GM19240 (cell line): Measurements from ENCODE around the gene SCARB2.

ENCODE experiments used
- DNase-seq: peaks from one replicate; pipeline ENCODE4 v3.0.0; 2011; ENCODE audit warnings: low spot score; ENCODE audit not compliant: insufficient read length

Gene SCARB2

GRCh38 chr4:76153356-76153755 is 60.3 kb downstream of the SCARB2 start:
- no peak for DNase-seq

- DNase-seq, result peak; percentile 86
Measured at GRCh38 chr4:76148142-76148865, 65.3 kb downstream of the SCARB2 start, which contains the start of gene NUP54. NUP54 (minus strand) TSS chr4:76148397; CDS start chr4:76148374, 23 bp downstream.

DNA sequence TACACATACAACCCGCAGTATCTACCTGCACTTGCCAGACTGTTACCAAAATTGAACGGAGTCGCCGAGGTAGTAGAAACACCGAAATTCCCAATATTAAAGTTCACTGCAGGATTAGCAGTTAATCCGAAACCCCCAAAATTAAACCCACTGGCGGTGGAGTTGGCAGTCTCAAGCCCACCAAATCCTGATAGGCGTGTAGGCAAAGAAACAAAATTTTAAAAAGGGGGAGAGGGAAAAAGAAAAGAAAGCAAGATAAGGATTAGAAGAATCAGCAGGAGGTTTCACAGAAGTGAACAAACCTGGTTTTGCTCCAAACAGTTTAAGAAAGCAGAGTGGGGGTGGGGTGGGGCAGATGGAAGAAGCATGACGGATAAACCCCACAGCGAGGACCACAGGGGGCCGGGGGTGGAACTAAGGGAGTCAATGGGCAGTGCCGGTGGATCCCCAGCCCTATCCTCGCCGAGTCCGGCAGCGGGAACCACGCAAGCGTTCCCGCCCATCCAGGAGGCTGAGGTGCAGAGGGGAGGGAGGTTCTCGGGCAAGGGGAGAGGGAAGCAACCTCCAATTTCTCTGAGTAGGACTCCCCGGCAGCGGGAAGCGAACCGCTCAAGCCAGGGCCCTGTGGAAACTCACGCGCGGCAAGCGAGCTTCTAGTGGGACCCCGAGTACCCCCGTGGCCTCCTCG is 66.0 kb downstream of the SCARB2 start:
- DNase-seq, result no peak

GRCh38 chr4:76144546-76144945 is 69.1 kb downstream of the SCARB2 start:
- DNase-seq, result no peak

DNA sequence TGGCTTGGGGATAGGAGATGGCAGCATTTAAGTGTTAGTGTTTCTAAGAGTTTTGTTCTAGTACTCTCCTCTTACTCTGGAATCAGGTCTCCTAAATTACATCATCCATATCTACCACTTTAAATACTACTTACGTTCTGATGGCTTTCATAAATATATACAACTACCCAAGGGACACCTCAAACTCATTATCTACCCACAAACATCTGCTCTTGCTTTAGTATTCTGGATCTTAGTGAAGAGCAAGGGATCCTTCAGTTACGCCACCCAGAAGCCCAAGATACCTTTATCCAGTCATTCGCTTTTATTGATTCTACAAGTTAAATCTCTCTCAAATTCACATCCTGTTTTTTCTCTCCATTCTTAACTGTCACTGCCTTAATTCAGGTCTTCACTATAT is 72.4 kb downstream of the SCARB2 start:
- no peak for DNase-seq

DNA sequence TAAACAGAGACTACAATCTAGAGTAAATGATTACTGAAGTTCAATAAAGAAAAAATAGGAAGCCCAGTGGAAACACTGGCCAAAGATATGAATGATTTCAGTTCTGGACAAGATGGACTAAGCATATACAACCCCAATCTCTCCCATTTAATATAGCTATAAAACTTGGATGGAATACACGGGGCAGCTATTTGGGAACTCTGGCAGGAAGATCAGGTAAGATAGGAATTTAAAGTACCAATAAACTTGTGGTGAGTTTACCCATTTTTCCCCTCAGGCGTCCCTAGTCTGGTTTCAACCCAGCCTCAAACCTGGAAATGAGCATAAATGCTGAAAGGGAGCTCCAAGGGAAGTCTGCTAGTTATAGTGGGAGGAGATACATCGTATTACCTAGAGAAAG is 85.9 kb downstream of the SCARB2 start:
- DNase-seq, result no peak

DNA sequence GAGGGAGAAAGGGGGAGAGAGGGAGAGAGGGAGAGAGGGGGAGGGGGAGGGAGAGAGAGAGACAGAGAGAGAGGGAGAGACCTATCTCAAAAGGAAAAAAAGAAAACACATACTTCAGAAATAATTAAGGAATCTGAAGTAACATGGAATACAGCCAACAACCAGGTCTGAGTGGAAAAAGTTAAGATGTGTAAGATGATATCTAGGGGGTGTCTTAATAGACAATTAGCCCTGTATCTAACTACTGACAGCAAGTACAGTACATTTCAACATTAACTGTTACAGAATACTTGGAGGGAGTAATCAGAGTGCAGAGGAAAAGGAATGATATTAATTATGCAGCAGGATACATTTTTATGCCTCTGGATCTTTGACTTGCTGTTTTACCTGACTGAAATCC is 87.8 kb downstream of the SCARB2 start:
- no peak for DNase-seq

GRCh38 chr4:76120199-76120598 is 93.4 kb downstream of the SCARB2 start:
- DNase-seq, result no peak

DNA sequence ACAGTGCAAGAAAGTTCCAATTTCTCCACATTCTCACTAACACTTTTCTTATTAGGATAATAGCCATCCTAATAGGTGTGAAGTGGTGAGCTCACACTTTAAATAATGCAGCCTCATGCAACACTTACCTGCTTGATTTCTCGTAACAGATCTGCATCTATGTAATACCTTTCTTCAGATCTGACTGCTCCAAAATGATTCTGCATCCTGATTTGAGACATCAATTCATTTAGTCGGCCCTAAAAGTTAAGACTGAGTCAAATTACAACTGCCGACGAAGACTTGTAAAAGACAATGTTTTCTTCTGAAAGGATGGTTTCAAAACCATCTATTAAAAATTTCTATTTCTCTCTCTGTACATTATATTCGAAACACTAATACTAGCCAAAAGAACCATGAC is 96.1 kb downstream of the SCARB2 start:
- no peak for DNase-seq

DNA sequence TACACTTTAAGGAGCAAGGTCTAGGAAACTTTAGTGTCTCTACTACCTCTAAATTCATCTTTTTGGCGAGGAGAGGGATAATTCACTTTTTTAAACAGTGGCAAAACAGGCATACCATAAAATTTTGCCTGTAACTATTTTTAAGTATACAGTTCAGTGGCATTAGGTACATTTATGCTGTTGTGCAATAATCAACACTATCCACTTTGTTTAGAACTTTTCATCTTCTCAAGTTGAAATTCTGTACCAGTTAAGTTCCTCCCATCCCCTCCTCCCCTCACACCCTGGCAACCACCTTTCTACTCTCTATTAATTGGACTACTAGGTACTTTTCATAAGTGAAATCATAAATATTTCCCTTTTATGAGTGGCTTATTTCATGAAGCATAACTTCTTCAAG is 96.8 kb downstream of the SCARB2 start:
- DNase-seq, result no peak
